ENCODE results near the gene MVD. TPM values are rescaled to one million over a fixed set of nuclear protein-coding genes. Genes with fewer than 3 reads are reported as not detected.

The MVD gene
- polyA plus RNA-seq, 1 donor (not counting 4 experiments of a cell fraction or from before 2014, with no cell fraction given), result 59.6 TPM

- Histone ChIP-seq H3K27me3 (ENCODE audit: control insufficient read depth, extremely low read depth, insufficient read depth, low read length) (peaks cover 54% of the 10 kb centered on the region), H3K4me1 (ENCODE audit: control insufficient read depth, extremely low read depth, insufficient read depth, low read length) (peaks cover 1% of the 10 kb centered on the region), H3K9me1 (ENCODE audit: control insufficient read depth, extremely low read depth, insufficient read depth, low read length) (no peaks in the 10 kb centered on the region), H2AFZ (ENCODE audit: control insufficient read depth, low read length) (no peak overlapping the region), H3K9ac (ENCODE audit: control insufficient read depth, extremely low read depth, insufficient read depth, low read length) (no peak overlapping the region), H3K9me3 (ENCODE audit: control insufficient read depth, low read depth, low read length) (no peaks in the 10 kb centered on the region), H3K4me2 (ENCODE audit: control insufficient read depth, extremely low read depth, insufficient read depth, low read depth, low read length) (no peak overlapping the region), H3K4me3 (ENCODE audit: control insufficient read depth in 2 of 3, extremely low read depth in 1 of 3, insufficient read depth in 2 of 3, low read depth in 1 of 3, low read length in 3 of 3) (no peak overlapping the region), H3K79me2 (ENCODE audit: control insufficient read depth, insufficient read depth, low read length) (no peaks in the 10 kb centered on the region), H3K27ac (ENCODE audit: control insufficient read depth, insufficient read depth, low read length) (no peak overlapping the region), H4K20me1 (ENCODE audit: control insufficient read depth, extremely low read depth, insufficient read depth, low read length) (no peaks in the 10 kb centered on the region), H3K36me3 (ENCODE audit: control insufficient read depth in 2 of 2, extremely low read depth in 1 of 2, insufficient read depth in 2 of 2, low read length in 2 of 2) (peaks cover 0 to 4% of the 10 kb centered on the region in 2 experiments)
- no peak for TF ChIP-seq EZH2 (IDR thresholded peaks at IDR 0.05; ENCODE audit: low read length)
- no peak for TF ChIP-seq CTCF (optimal IDR thresholded peaks at IDR 0.05 in 1 of 3, IDR thresholded peaks at IDR 0.05 in 1 of 3, conservative IDR thresholded peaks at IDR 0.05 in 1 of 3; ENCODE audit: extremely low read depth in 1 of 3, insufficient read depth in 2 of 3, low read length in 3 of 3)
- no peak for FAIRE-seq
- DNase-seq (ENCODE audit: low read depth, low spot score), result no peak
- dilution Hi-C loops (cut with MboI; ENCODE audit: extremely low pct_ligation_motif_present, low sequenced_read_pairs), result no loop called here
Observed at GRCh38 chr16:88692861-88693260, 30.0 kb upstream of the MVD start.

- no peak for TF ChIP-seq EZH2 (IDR thresholded peaks at IDR 0.05; ENCODE audit: low read length)
- TF ChIP-seq CTCF (optimal IDR thresholded peaks at IDR 0.05 in 1 of 3, IDR thresholded peaks at IDR 0.05 in 1 of 3, conservative IDR thresholded peaks at IDR 0.05 in 1 of 3; ENCODE audit: extremely low read depth in 1 of 3, insufficient read depth in 2 of 3, low read length in 3 of 3), result no peak
- H4K20me1 ChIP-seq (ENCODE audit: control insufficient read depth, extremely low read depth, insufficient read depth, low read length), result peaks cover 2% of the 10 kb centered on the region
- peaks cover 2% of the 10 kb centered on the region for H3K4me1 ChIP-seq (ENCODE audit: control insufficient read depth, extremely low read depth, insufficient read depth, low read length)
- H3K79me2 ChIP-seq (ENCODE audit: control insufficient read depth, insufficient read depth, low read length), result no peaks in the 10 kb centered on the region
- no peaks in the 10 kb centered on the region for H3K9me1 ChIP-seq (ENCODE audit: control insufficient read depth, extremely low read depth, insufficient read depth, low read length)
- H3K27me3 ChIP-seq (ENCODE audit: control insufficient read depth, extremely low read depth, insufficient read depth, low read length), result peaks cover 62% of the 10 kb centered on the region
- H3K4me2 ChIP-seq (ENCODE audit: control insufficient read depth, extremely low read depth, insufficient read depth, low read depth, low read length), result no peak overlapping the region
- no peak overlapping the region for H2AFZ ChIP-seq (ENCODE audit: control insufficient read depth, low read length)
- no peak overlapping the region for H3K9ac ChIP-seq (ENCODE audit: control insufficient read depth, extremely low read depth, insufficient read depth, low read length)
- DNase-seq (ENCODE audit: low read depth, low spot score), result no peak
- dilution Hi-C loops (cut with MboI; ENCODE audit: extremely low pct_ligation_motif_present, low sequenced_read_pairs), result no loop called here
- no peaks in the 10 kb centered on the region for H3K36me3 ChIP-seq (ENCODE audit: control insufficient read depth in 2 of 2, extremely low read depth in 1 of 2, insufficient read depth in 2 of 2, low read length in 2 of 2)
- no peak overlapping the region for H3K4me3 ChIP-seq (ENCODE audit: control insufficient read depth in 2 of 3, extremely low read depth in 1 of 3, insufficient read depth in 2 of 3, low read depth in 1 of 3, low read length in 3 of 3)
- H3K27ac ChIP-seq (ENCODE audit: control insufficient read depth, insufficient read depth, low read length), result no peak overlapping the region
- H3K9me3 ChIP-seq (ENCODE audit: control insufficient read depth, low read depth, low read length), result no peaks in the 10 kb centered on the region
- FAIRE-seq, result no peak
Observed at GRCh38 chr16:88691924-88692560, 29.2 kb upstream of the MVD start.
